H1 (cell line): ENCODE data around the gene POU2F1. TPM values are rescaled to one million over a fixed set of nuclear protein-coding genes. Genes with fewer than 3 reads are reported as not detected.

Experiments
- CTCF ChIA-PET: fragments of 300-600 bp; sonication (Branson Sonifier 250); formaldehyde crosslinking; loops from one replicate; lab custom pipeline; 2021; ENCODE audit not compliant: partially characterized antibody; lab: Charles Lee
- POLR2A ChIA-PET: fragments of 300-600 bp; sonication (Branson Sonifier 250); formaldehyde crosslinking; loops from one replicate; lab custom pipeline; 2021; ENCODE audit warnings: inconsistent platforms; ENCODE audit not compliant: partially characterized antibody; lab: Charles Lee
- DNase-seq, 2 experiments: peaks; one replicate each; pipeline versions ENCODE4 v3.0.0 to v3.0.0-alpha.2; 2010 to 2022; ENCODE audit warnings: low spot score in 2 of 2, low read depth in 1 of 2, mixed read lengths in 1 of 2
- FAIRE-seq: peaks from 2 replicates; lab custom pipeline; 2011; peaks lifted over from hg19 to GRCh38; lab: Jason Lieb, UNC
- H2AFZ ChIP-seq: 2 replicates; pipeline ENCODE4 v1.8.1; 2012; ENCODE audit warnings: low read length, inconsistent platforms
- H2AK5ac ChIP-seq: 2 replicates; pipeline ENCODE4 v1.6.1; 2013; ENCODE audit warnings: low read depth, low read length
- H2BK120ac ChIP-seq: replicated peaks from 2 replicates; pipeline ENCODE3; 2013; ENCODE audit warnings: low read depth, low read length, inconsistent platforms
- H2BK12ac ChIP-seq: 2 replicates; pipeline ENCODE4 v1.6.1; 2013; ENCODE audit warnings: low read depth, low read length
- H2BK15ac ChIP-seq: 2 replicates; pipeline ENCODE4 v1.6.1; 2013; ENCODE audit warnings: low read length
- H2BK20ac ChIP-seq: 2 replicates; pipeline ENCODE4 v1.6.1; 2013; ENCODE audit warnings: low read length
- H2BK5ac ChIP-seq: 2 replicates; pipeline ENCODE4 v1.6.1; 2013; ENCODE audit warnings: low read depth, low read length
- H3K14ac ChIP-seq: 2 replicates; pipeline ENCODE4 v1.6.1; 2013; ENCODE audit warnings: inconsistent platforms; ENCODE audit not compliant: insufficient read length
- H3K18ac ChIP-seq: 2 replicates; pipeline ENCODE4 v1.6.1; 2013; ENCODE audit warnings: low read length; ENCODE audit errors: extremely low read depth
- H3K23ac ChIP-seq: 2 replicates; pipeline ENCODE4 v1.6.1; 2013; ENCODE audit warnings: inconsistent platforms; ENCODE audit not compliant: insufficient read length
- H3K23me2 ChIP-seq: 2 replicates; pipeline ENCODE4 v1.6.1; 2013; ENCODE audit warnings: low read depth, low read length
- H3K27ac ChIP-seq: 2 replicates; pipeline ENCODE4 v1.6.1; 2011; ENCODE audit warnings: low read depth, low read length, inconsistent platforms
- H3K27me3 ChIP-seq, 4 experiments: replicated peaks in 1 of 4; 1 replicate in 1 of 4; 2 replicates in 3 of 4; pipeline versions ENCODE4 v1.6.1 to v1.8.1; 2011 to 2013; ENCODE audit warnings: low read length in 3 of 4, mild to moderate bottlenecking in 3 of 4, inconsistent platforms in 2 of 4, mixed read lengths in 2 of 4, moderate library complexity in 1 of 4; ENCODE audit not compliant: control insufficient read depth in 3 of 4, insufficient read depth in 3 of 4; ENCODE audit errors: extremely low read depth in 1 of 4
- H3K36me3 ChIP-seq, 4 experiments: 2 replicates each; pipeline versions ENCODE4 v1.6.1 to v1.8.1; 2011 to 2013; ENCODE audit warnings: mild to moderate bottlenecking in 4 of 4, low read length in 3 of 4, moderate library complexity in 2 of 4, control low read depth in 1 of 4, inconsistent platforms in 1 of 4; ENCODE audit not compliant: insufficient read depth in 4 of 4, control insufficient read depth in 2 of 4
- H3K4ac ChIP-seq: replicated peaks from 2 replicates; pipeline ENCODE3; 2013; ENCODE audit warnings: low read length, low read depth, mixed read lengths, inconsistent platforms; ENCODE audit not compliant: insufficient read length
- H3K4me1 ChIP-seq, 4 experiments: replicated peaks in 1 of 4; 1 replicate in 1 of 4; 2 replicates in 3 of 4; pipeline versions ENCODE4 v1.6.1 to v1.8.1; 2011 to 2013; ENCODE audit warnings: low read length in 3 of 4, inconsistent platforms in 2 of 4, mixed read lengths in 1 of 4; ENCODE audit not compliant: insufficient read depth in 4 of 4, control insufficient read depth in 3 of 4
- H3K4me2 ChIP-seq, 2 experiments: 2 replicates each; pipeline versions ENCODE4 v1.6.1 to v1.8.1; 2011 to 2013; ENCODE audit warnings: low read depth in 2 of 2, low read length in 2 of 2, control low read depth in 1 of 2, inconsistent platforms in 1 of 2, mild to moderate bottlenecking in 1 of 2; ENCODE audit not compliant: insufficient read depth in 1 of 2
- H3K4me3 ChIP-seq, 4 experiments: fragments of 200-600, 300-600 bp in 1 of 4; sonication (generic), shearing (Covaris generic), sonication (Bioruptor Twin) in 1 of 4; 2 replicates each; pipeline versions ENCODE4 v1.5.1 to v1.8.1; 2011 to 2016; ENCODE audit warnings: low read length in 4 of 4, low read depth in 3 of 4, control low read depth in 2 of 4, inconsistent platforms in 2 of 4, mild to moderate bottlenecking in 2 of 4, mixed read lengths in 1 of 4, moderate library complexity in 1 of 4; ENCODE audit not compliant: insufficient read depth in 2 of 4; ENCODE audit errors: extremely low read depth in 1 of 4
- H3K56ac ChIP-seq: replicated peaks from 2 replicates; pipeline ENCODE3; 2013; ENCODE audit warnings: low read depth, mild to moderate bottlenecking, mixed read lengths, low read length, inconsistent platforms; ENCODE audit not compliant: insufficient read length
- H3K79me1 ChIP-seq: 2 replicates; pipeline ENCODE4 v1.6.1; 2013; ENCODE audit warnings: low read depth, low read length, control low read depth
- H3K79me2 ChIP-seq, 2 experiments: 2 replicates each; pipeline versions ENCODE4 v1.6.1 to v1.8.1; 2012 to 2013; ENCODE audit warnings: low read length in 2 of 2, mild to moderate bottlenecking in 2 of 2, inconsistent platforms in 1 of 2; ENCODE audit not compliant: insufficient read depth in 2 of 2, control insufficient read depth in 1 of 2
- H3K9ac ChIP-seq, 4 experiments: replicated peaks in 1 of 4; 1 replicate in 1 of 4; 2 replicates in 3 of 4; pipeline versions ENCODE4 v1.6.1 to v1.8.1; 2011 to 2013; ENCODE audit warnings: low read depth in 3 of 4, low read length in 3 of 4, control low read depth in 2 of 4, mild to moderate bottlenecking in 2 of 4, moderate library complexity in 2 of 4, inconsistent platforms in 1 of 4; ENCODE audit errors: extremely low read depth in 1 of 4
- H3K9me3 ChIP-seq, 2 experiments: 2 replicates each; pipeline versions ENCODE4 v1.6.1 to v1.8.1; 2012 to 2013; ENCODE audit warnings: mild to moderate bottlenecking in 2 of 2, moderate library complexity in 2 of 2, control low read depth in 1 of 2, inconsistent platforms in 1 of 2, low read depth in 1 of 2, low read length in 1 of 2, mixed read lengths in 1 of 2; ENCODE audit not compliant: insufficient read depth in 2 of 2
- H4K20me1 ChIP-seq, 2 experiments: replicated peaks in 1 of 2; 2 replicates each; pipeline versions ENCODE3 to v1.8.1; 2011 to 2013; ENCODE audit warnings: inconsistent platforms in 2 of 2, low read length in 2 of 2, mild to moderate bottlenecking in 1 of 2; ENCODE audit not compliant: insufficient read depth in 2 of 2, control insufficient read depth in 1 of 2
- H4K5ac ChIP-seq: 2 replicates; pipeline ENCODE4 v1.6.1; 2013; ENCODE audit warnings: low read length, low read depth, mixed read lengths, inconsistent platforms; ENCODE audit not compliant: insufficient read length
- H4K8ac ChIP-seq: 2 replicates; pipeline ENCODE4 v1.8.0; 2013; ENCODE audit warnings: mild to moderate bottlenecking, moderate library complexity, low read length, inconsistent platforms; ENCODE audit not compliant: insufficient read depth; ENCODE audit errors: extremely low read depth
- H4K91ac ChIP-seq: replicated peaks from 2 replicates; pipeline ENCODE3; 2013; ENCODE audit warnings: low read length, mixed read lengths, inconsistent platforms; ENCODE audit not compliant: insufficient read length
- JUN ChIP-seq: IDR thresholded peaks from 2 replicates; pipeline ENCODE4 v1.6.1; 2011; ENCODE audit warnings: low read depth, mild to moderate bottlenecking, improper control_type of control experiment, low read length
- RAD21 ChIP-seq, 2 experiments: IDR thresholded peaks in 1 of 2; conservative IDR thresholded peaks in 1 of 2; 2 replicates each; pipeline ENCODE4 v1.6.1; 2011; ENCODE audit warnings: low read depth in 2 of 2, low read length in 2 of 2, improper control_type of control experiment in 1 of 2, inconsistent platforms in 1 of 2, mild to moderate bottlenecking in 1 of 2, moderate library complexity in 1 of 2
- WGBS, 2 experiments: shearing (Covaris generic) in 1 of 2; methylation state at CpG; one replicate each; pipeline versions ENCODE4 v1.1.6 to v1.1.7; 2013 to 2015; ENCODE audit warnings: low lambda C conversion rate in 2 of 2, mixed read lengths in 2 of 2, inconsistent platforms in 1 of 2, low coverage in 1 of 2, missing lambda C conversion rate in 1 of 2; ENCODE audit not compliant: insufficient replicate concordance in 2 of 2, insufficient coverage in 1 of 2, insufficient read length in 1 of 2; ENCODE audit errors: extremely low coverage in 1 of 2, missing lambda C conversion rate in 1 of 2; 5-methylcytosine and 5-hydroxymethylcytosine counted together
- polyA plus RNA-seq, 7 experiments: library from polyadenylated mRNA; depleted of rRNA in 3 of 7; stranded (reverse) in 5 of 7; unstranded in 2 of 7; fragments of >200 nt in 5 of 7; fragments of 200-250 nt in 2 of 7; gene quantifications; 1 replicate in 5 of 7; 2 replicates in 1 of 7; 4 replicates in 1 of 7; pipeline versions ENCODE4 v1.2.1 to v1.2.3, GENCODE V29; 2011 to 2013; ENCODE audit warnings: missing spikeins in 2 of 7, mixed read lengths in 2 of 7
- total RNA-seq: library from RNA; stranded (reverse); fragmentation: NEBNext Ultra II Directional; extraction: Animal tissue kit (Norgen Biotek cat#: 25700); gene quantifications from 2 replicates; pipeline ENCODE4 v1.2.1, GENCODE V29; 2021
- TF ChIP-seq, protein P1 (sequence below): IDR thresholded peaks from 2 replicates; pipeline ENCODE4 v1.6.1; 2012; ENCODE audit warnings: low read length, inconsistent platforms
- TF ChIP-seq, protein P2 (sequence below), 3 experiments: IDR thresholded peaks; 1 replicate in 2 of 3; 2 replicates in 1 of 3; pipeline versions ENCODE4 v1.5.1 to v1.6.1; 2011; ENCODE audit warnings: low read length in 3 of 3, mild to moderate bottlenecking in 3 of 3, inconsistent platforms in 2 of 3, low read depth in 1 of 3, moderate library complexity in 1 of 3; ENCODE audit not compliant: insufficient read depth in 1 of 3; ENCODE audit errors: control extremely low read depth in 1 of 3

Gene POU2F1
- total and polyA plus RNA-seq, 2 of the 8 experiments (the other 6 are each of a cell fraction or from before 2014, with no cell fraction given): 37.0 to 57.2 TPM

DNA sequence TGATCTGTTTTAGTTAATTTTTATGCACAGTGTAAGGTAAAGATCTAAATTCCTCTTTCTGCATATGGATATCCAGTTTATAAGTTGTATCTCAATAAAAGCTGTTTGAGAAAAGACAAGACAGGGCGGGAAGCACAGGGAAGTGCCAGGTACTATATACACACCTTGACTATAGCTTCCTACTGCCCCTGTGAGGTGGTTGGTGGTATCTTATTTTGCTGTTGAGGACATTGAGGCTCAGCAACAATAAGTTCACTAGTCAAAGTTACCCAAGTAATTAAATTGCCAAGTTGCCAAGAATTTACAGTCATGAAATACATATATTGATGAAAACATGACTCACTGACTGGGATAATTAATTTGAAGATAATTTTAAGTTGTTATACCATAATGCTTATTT is 188.5 kb downstream of the POU2F1 start:
- Histone ChIP-seq H3K4me3 (no peak overlapping the region), H2BK120ac (no peak overlapping the region), H2BK5ac (no peak overlapping the region), H2BK15ac (no peak overlapping the region), H3K27me3 (no peaks in the 10 kb centered on the region), H3K79me2 (no peaks in the 10 kb centered on the region), H3K9me3 (no peaks in the 10 kb centered on the region), H3K79me1 (no peaks in the 10 kb centered on the region), H4K5ac (no peak overlapping the region), H3K9ac (no peak overlapping the region), H3K27ac (no peak overlapping the region), H2BK20ac (no peak overlapping the region), H2AK5ac (no peak overlapping the region), H2BK12ac (no peak overlapping the region), H3K56ac (no peak overlapping the region), H4K91ac (no peak overlapping the region), H3K23ac (no peak overlapping the region), H3K14ac (no peak overlapping the region), H3K4me1 (no peaks in the 10 kb centered on the region), H3K18ac (no peak overlapping the region), H3K23me2 (no peaks in the 10 kb centered on the region), H3K4ac (no peak overlapping the region), H3K36me3 (peaks cover 3 to 29% (median 13%) of the 10 kb centered on the region in 4 experiments; a peak in 6 of 8 replicates), H4K8ac (no peak overlapping the region), H4K20me1 (no peaks in the 10 kb centered on the region), H2AFZ (no peak overlapping the region), H3K4me2 (no peak overlapping the region)
- TF ChIP-seq, protein P1, sequence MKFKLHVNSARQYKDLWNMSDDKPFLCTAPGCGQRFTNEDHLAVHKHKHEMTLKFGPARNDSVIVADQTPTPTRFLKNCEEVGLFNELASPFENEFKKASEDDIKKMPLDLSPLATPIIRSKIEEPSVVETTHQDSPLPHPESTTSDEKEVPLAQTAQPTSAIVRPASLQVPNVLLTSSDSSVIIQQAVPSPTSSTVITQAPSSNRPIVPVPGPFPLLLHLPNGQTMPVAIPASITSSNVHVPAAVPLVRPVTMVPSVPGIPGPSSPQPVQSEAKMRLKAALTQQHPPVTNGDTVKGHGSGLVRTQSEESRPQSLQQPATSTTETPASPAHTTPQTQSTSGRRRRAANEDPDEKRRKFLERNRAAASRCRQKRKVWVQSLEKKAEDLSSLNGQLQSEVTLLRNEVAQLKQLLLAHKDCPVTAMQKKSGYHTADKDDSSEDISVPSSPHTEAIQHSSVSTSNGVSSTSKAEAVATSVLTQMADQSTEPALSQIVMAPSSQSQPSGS: no peak
- TF ChIP-seq JUN (no peak), RAD21 (IDR thresholded peaks at IDR 0.05 in 1 of 2, conservative IDR thresholded peaks at IDR 0.05 in 1 of 2; ENCODE audit: low read depth in 2 of 2, low read length in 2 of 2) (peak; percentile 66 to 75)
- TF ChIP-seq, protein P2, sequence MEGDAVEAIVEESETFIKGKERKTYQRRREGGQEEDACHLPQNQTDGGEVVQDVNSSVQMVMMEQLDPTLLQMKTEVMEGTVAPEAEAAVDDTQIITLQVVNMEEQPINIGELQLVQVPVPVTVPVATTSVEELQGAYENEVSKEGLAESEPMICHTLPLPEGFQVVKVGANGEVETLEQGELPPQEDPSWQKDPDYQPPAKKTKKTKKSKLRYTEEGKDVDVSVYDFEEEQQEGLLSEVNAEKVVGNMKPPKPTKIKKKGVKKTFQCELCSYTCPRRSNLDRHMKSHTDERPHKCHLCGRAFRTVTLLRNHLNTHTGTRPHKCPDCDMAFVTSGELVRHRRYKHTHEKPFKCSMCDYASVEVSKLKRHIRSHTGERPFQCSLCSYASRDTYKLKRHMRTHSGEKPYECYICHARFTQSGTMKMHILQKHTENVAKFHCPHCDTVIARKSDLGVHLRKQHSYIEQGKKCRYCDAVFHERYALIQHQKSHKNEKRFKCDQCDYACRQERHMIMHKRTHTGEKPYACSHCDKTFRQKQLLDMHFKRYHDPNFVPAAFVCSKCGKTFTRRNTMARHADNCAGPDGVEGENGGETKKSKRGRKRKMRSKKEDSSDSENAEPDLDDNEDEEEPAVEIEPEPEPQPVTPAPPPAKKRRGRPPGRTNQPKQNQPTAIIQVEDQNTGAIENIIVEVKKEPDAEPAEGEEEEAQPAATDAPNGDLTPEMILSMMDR (IDR thresholded peaks at IDR 0.05; ENCODE audit: control extremely low read depth in 1 of 3, insufficient read depth in 1 of 3, low read depth in 1 of 3, low read length in 3 of 3): peak in 2 of 3 experiments; percentile 48 to 57; a peak in 3 of 4 replicates
- 82% methylated on average over 1 of the region's 1 CpG; no CpG with 5 or more reads in 1 of the 2 experiments for WGBS, 2 experiments
- peak; percentile 73 for FAIRE-seq
- POLR2A ChIA-PET: interaction anchor here (1.2 to 1.9 kb wide), 2 partner anchors 22 to 142 kb away, joined by 3 to 4 read pairs; no protein-coding TSS in a partner anchor
- CTCF ChIA-PET: interaction anchor here (0.6 to 3.0 kb wide), 30 partner anchors 9 to 292 kb away, joined by 3 to 12 read pairs (median 3); no protein-coding TSS in a partner anchor
- DNase-seq: no peak
